Stimulated activated CD4-positive, alpha-beta T cell treated with anti-CD3 and anti-CD28 coated beads, Interleukin-4, amount 100 ng/mL, for 48 hours (primary cell): ENCODE data around the gene STX7.

Experiments
- DNase-seq, 2 donors: peaks; one replicate each; pipeline ENCODE4 v3.0.0-alpha.2; 2020; ENCODE audit warnings: low read depth in 2 of 2

STX7 gene

DNA sequence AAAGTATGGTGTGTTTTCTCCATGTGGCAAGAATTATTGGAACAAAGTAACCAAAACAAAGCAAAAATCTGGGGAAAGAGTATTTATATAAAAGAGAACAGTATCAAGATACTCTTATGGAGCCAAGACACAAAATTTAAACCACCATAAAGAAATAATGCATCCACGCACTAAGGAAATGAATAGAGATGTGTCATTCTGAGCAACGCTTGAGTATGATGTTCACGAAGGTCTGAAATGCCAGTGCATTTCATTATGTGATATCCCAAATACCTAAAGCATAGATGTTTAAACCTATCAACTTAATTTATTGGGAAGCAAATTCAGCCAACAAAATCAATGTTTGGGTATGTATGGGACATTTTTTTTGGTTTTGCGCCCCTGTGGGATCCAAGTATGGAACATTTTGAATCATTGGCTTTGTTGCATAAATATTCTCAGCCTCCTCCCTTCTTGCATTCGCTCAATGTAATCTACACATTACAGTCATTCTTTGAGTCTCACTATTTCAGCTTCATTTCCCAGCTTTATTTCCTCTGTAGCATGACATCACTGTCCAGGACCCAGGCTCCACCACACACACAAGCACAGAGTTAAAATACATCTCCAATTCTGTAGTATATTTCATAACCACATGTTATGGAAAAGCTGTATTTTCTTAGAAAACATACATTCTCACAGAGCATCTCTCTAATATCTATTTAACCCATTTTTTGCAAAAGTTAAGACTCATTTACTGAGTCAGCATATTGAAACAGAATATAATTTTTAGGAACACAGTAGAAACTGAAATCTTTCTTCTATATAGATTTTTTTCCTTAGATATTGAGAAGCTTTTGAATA lies 100.0 kb downstream of the STX7 start:
- no peak for DNase-seq

GRCh38 chr6:132411296-132411695 lies 101.6 kb downstream of the STX7 start:
- no peak for DNase-seq

GRCh38 chr6:132410830-132411229 lies 102.1 kb downstream of the STX7 start:
- no peak for DNase-seq

DNA sequence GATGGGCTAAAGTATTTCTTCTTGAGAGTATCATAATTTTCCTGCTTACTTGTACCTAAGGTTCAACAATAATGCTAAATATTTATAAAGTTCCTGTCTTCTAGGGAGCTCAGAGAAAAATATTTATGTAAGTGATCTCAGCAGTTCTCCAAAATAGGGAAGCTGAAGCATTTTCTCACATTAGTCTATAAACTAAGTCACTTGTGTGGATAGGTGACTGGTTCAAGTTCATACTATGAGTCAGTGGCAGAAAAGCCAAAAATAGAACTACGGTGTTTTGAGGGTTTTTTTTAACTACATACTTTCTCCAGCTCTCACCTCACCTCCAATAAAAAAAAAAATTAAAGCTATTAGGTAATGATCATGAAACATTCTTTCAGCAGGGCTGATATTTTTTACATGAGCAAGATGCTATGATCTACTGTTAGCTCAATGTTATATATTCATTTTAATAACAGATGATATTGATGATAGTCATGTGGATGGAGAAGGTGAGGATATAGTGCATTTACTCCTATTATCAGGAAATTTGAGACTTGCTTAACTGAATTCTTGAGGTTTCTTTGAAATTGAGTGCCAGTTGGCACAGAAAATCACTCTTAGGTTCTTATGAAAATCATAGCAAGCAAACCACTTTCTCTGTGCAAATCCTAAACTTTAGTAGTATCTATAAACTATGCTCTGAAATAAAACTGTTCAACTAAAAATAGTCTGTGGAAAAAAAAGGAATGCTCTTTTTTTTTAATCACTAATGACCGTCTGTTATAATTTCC lies 107.6 kb downstream of the STX7 start:
- DNase-seq: no peak

GRCh38 chr6:132404736-132405135 lies 108.2 kb downstream of the STX7 start:
- no peak for DNase-seq

DNA sequence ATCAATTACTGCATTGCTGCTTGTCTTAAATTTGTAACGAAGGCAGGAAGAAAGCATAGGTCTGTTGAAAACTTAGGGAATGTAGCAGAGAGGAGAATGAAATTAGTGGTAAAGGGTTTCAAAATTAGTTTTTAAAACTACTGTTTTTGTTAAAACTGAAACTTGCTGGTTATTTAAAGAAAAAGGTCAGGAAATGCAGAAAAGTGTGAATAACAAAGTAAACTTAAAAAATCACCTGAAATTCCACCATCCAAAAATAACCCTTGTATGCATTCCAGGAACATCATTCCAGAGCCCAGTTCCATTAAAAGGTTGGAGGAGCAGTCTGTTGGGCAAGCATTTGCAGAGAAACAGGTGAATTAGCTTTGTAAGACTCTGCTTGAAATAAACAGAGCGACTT lies 108.6 kb downstream of the STX7 start:
- no peak for DNase-seq

GRCh38 chr6:132401618-132402285 lies 111.2 kb downstream of the STX7 start:
- DNase-seq: no peak

DNA sequence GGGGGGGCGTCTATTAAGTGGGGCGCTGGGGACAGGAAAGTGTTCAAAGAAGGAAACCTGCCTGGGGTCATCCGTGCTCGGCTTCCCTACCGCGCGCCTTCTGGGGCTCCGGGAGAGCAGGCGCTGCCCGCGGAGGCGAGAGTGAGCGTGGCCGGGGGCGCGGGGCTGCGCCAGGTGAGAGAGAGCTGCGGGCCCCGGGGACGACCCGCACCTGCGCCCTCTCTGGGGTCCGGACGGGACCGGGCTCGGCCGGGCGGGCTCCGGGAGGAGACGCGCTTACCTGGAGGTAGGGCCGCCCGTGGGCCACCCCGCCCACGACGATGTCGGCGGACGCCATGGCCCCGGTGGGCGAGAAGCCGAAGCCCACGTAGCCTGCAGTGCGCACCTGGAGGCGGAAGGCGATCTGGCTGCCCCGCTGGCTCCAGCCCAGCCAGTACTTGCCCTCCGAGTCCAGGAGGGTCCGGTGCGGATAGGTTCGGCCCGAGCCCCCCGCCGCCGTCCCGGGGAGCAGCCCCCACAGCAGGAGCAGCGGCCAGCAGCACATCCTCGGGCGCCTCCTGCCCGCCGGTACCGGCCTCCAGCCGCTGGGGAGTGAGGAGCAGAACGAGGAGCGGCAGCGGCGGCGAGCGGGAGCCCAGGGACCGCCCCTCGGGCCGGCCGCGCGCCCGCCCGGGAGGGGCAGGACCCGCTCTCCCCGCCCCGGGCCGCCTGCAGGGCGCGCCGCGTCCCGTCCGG lies 111.9 kb downstream of the STX7 start, which contains the start of gene MOXD1:
TSS of gene MOXD1 (minus strand) at position 593 of the 735 bp plus-strand sequence. CDS start at position 544, 49 bp downstream.
- no peak for DNase-seq

DNA sequence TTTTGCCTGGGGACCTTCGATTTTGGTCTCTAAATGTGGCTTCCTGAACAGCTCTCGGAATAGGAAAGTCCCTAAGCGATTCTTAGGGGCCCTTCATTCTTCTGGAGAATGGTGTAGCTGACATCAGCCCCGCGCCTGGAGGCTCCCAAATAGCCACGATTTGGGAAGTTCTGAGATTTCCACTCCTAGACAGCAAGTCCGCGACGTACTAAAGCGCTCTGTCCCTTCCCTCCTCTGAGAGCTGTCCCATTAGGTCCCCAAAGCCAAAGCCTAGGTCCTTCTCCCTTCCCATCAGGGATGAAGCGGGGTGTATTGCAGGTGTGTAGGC lies 112.4 kb downstream of the STX7 start:
- DNase-seq: no peak

DNA sequence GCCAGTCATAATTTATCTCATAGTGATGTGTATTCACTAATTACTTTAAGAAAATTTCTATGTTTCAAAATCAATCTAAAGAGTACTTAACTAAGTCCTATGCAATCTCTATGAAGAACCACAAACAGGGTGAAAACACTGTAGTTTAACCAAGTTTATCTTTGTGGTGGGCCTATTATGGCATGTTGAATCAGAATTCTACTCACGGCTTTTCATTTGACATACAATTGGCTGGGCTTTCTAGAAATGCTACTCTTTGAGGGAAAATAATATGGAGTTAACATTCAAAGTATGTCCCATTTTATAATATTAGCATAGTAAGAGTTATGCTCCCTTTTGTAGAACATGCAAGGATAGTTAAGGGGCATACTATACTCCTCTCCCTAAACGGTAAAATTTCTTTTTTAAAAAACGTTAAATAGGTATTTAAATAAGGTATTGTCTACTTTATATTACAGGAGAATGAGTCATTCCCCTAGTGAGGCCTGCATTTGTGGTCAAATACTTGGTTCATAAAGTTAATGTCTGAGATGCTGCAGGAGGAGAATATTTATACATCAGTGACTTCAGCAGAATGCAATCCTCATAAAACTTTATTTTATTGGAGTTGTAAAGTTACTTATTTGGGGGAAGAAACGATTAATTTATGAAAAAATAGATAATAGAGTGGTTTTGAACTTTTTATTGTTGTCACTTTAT lies 113.4 kb downstream of the STX7 start:
- DNase-seq: no peak
